Mesenteric fat pad (tissue), 1 donor: ENCODE data around the gene TMEM123. TPM values are rescaled to one million over a fixed set of nuclear protein-coding genes. Genes with fewer than 3 reads are reported as not detected.

Experiments
- DNase-seq: peaks from one replicate; pipeline ENCODE4 v3.0.0-alpha.2; 2020; ENCODE audit warnings: low spot score
- long read RNA-seq: library from polyadenylated mRNA; unstranded; transcript quantifications from one replicate; pipeline ENCODE4 v2.0.0, GENCODE V29; 2020
- total RNA-seq: library from RNA; stranded (reverse); fragmentation: NEBNext Ultra II Directional; extraction: Animal tissue kit (Norgen Biotek cat#: 25700); gene quantifications from one replicate; pipeline ENCODE4 v1.2.1, GENCODE V29; 2021
- donor health status: DM: yes; HTN: yes; CAD: no.

TMEM123 gene, protein sequence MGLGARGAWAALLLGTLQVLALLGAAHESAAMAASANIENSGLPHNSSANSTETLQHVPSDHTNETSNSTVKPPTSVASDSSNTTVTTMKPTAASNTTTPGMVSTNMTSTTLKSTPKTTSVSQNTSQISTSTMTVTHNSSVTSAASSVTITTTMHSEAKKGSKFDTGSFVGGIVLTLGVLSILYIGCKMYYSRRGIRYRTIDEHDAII
- total RNA-seq, result 93.0 TPM
- long read RNA-seq, transcript TMEM123-202 (5 exons, 3,579 nt), result major isoform, 62 of 73 reads
- long read RNA-seq, partial matches to known transcripts, result 0 of 73 reads
- long read RNA-seq, other reads (novel, unspliced or antisense), result 11 of 73 reads

GRCh38 chr11:102452461-102453301 lies at the start of gene TMEM123:
TSS of gene TMEM123 (minus strand) at chr11:102452765. CDS start at chr11:102452623, 142 bp downstream.
- peak; percentile 93 for DNase-seq

- DNase-seq, result no peak
These were observed 48.3 kb upstream of the TMEM123 start for GRCh38 chr11:102500829-102501228.

- no peak for DNase-seq
These were observed 47.4 kb upstream of the TMEM123 start for GRCh38 chr11:102499931-102500330.

DNA sequence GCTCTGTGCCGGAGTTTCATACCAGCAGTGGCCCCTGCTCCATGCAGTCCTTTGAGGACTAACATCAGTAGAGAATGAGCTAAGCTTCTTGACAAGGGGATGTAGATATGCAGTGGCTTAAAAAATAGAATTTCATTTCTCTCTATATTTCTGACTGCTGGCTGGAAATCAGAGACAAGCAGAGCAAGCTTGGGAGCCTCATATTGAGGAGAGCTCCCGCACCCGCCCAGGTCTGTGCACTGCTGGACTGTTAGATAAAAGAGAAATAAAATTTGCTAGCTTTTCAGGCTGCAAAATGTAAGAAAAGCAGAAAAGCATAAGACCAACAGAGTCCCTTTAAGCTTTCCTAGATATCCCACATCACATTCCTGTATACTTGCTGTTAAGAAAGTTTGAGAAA lies 46.6 kb upstream of the TMEM123 start:
- DNase-seq, result no peak

DNA sequence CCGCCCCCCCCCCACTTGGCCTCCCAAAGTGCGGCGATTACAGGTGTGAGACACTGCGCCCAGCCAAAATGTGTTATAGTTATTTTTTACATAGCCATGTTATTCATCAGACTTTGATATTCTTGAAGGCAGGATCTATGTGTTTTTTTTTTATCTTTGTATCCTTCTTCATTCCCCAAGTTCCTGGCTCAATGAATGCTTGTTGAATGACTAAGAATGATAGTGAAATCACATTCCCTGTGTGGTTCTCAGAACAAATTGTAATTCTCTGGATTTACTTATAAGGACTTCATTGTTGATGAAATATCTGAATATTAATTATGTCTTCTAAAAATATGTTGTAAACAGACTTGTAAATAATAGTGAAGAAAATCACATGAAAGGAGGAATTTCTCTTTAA lies 44.5 kb upstream of the TMEM123 start:
- DNase-seq, result no peak

DNA sequence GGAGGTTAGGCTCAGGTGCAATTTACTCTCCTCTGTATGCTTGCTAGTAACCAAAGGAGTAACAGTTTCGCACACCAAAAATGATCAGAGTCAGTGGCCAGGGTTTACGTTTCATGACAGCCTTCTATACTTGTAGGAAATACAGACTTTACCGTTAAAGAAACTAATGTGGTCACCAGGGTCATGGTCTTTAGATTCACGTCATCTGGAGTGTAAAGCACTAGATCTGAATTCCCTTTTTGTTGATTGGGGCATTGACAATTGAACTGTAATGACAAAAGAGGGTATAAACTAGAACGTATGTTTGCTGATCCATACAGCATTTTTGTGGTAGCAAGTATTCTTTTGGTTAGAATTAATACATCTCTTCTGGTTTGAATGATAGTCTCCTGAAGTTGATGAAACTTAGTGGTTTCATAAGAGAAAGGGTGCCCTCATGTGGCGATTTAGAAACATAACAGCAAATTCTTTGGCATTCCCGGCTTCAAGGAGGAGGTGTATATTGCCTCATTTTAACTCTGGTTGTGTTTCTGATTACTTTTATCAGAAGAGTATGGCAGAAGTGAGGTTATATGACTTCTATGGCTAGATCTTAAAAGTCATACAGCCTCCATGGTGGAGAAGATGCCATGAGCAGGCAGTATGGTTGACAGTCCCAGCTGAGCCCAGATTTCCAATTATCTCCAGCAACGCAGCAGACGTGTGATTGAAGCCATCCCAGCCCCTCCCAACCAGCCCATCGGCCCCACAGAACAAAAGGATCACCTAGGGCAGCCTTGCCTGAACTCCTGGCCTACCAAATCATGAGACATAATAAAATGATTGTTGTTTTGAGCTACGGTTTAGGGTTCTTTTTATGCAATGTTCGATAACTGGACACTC lies 42.8 kb upstream of the TMEM123 start:
- no peak for DNase-seq

DNA sequence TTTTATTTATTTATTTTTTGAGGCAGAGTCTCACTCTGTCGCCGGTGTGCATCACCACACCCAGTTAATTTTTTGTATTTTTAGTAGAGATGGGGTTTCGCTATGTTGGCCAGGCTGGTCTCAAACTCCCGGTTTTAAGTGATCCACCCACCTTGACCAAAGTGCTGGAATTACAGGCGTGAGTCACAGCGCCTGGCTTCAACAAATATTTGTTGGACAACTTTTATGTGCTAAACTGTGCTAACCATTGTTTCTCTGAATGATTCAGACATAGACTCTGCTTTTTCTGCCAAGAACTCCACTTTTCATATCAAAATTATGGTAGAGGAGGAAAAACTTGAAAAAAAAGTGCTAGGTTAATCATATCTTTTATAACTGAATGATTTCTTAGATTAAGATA lies 41.7 kb upstream of the TMEM123 start:
- DNase-seq, result no peak

- DNase-seq, result no peak
These were observed 41.0 kb upstream of the TMEM123 start for GRCh38 chr11:102493524-102493923.

- no peak for DNase-seq
These were observed 39.4 kb upstream of the TMEM123 start for GRCh38 chr11:102491969-102492368.

DNA sequence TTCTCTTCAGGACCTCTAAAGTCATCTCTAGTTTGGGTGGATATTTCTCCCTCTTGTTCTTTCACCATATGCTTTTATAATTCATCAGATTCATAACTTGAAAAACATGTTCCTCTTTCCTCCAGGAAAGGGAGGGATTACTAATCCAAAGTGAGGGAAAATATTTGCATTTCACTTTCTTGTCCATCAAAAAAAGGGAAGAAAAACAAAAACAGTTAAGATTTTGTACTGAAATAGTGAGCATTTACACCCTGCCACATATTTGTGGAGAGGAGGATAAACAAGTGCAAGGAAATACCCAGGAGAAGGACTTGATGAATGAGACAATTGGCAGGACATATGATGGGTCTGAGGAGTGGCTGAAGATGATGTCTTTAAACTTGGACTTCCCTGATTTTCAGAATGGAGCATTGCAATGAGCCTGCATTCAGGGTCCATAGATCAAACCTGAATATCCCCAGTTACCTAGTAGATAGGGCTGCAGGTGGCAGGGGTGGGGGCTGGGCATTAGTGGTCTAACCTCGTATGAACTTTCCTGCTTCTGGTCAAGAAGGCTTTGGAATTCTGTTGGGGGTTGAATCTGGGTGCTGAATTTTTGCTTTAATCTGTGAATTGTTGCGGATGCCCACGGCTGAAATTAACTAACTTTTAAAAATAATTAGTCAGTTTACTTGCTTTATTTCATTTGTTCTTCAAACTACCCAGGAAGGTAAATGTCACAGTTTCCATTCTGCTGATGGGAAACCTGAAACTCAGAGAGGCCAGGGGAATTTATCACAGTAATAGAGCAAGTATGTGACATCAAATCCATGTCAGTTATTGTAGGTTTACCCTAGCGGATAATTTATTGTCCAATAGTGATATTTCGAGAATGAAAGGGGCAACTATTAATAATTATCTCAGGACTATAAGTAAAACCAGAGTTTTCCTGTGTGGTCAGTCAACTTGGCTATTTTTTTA lies 36.9 kb upstream of the TMEM123 start:
- no peak for DNase-seq

GRCh38 chr11:102488208-102488607 lies 35.6 kb upstream of the TMEM123 start:
- no peak for DNase-seq

DNA sequence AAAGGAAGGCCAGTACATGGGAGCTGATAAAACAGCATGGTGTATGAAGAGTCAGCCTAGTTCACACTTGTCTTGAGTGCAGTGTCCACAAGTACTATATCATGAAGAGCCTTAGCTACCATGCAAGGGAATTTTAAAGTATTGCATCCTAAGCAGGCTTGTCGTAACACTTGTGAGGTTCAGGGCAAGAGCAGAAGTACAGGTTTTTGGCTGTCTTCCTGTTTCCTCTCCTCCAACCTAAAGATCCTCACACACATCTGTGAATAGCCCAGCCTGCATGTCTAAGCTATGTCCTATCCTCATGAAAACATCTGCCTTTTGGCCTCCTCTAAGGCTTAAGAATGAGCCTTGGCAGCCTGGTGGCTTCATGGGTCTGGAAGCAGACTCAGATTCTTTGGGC lies 34.6 kb upstream of the TMEM123 start:
- no peak for DNase-seq

GRCh38 chr11:102486584-102486983 lies 34.0 kb upstream of the TMEM123 start:
- DNase-seq, result no peak

DNA sequence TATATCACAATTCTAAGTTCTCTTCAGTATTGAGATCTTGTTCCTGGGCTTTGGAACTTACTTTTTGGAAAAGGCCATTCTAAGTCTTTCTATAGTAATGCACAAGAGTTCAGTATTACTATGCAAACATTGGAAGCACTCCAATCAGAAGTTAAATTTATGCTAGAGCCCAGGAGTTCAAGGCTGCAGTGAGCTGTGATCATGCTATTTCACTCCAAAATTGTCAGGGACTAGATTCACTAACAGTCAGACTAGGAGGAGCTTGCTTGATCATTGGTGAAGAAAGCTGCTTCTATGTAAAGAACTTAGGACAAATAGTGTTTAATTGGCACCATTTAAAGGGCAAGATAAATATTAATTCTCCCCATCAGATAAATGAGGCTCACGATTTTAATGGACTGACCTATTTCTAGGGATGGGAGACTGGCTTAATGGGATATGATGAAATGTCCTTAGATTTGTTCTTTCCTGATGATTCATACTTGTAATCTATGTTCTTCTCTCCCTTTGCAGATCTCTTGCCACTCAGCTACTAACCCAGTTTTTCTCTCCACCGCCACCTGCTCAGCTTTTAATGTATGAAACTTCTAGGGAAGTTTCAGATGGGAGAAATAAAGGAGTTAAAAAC lies 32.6 kb upstream of the TMEM123 start:
- DNase-seq, result no peak

- no peak for DNase-seq
These were observed 29.9 kb upstream of the TMEM123 start for GRCh38 chr11:102482433-102482832.

GRCh38 chr11:102479733-102480132 lies 27.2 kb upstream of the TMEM123 start:
- no peak for DNase-seq

- no peak for DNase-seq
These were observed 26.2 kb upstream of the TMEM123 start for GRCh38 chr11:102478673-102479299.

DNA sequence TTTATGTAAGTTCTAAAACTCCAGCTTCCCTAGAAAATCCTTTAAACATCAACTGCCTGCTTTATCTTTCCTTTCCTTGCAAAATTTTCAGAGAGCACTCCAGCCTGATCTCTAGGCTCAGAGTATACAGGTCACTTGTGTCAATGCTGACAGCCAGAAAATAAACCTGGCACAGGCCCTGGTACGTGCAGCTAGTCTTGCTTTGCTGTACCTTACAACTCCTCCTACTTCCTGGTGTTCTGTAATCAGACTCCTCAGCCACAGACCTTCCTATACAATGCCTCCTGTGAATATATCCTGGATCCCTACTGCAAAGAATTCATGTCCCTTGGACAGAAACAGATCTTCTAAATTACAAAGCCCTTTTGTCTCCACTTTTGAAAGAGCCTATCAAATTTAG lies 24.2 kb upstream of the TMEM123 start:
- no peak for DNase-seq

- DNase-seq, result no peak
These were observed 23.5 kb upstream of the TMEM123 start for GRCh38 chr11:102476069-102476468.
